HepG2 (cell line): ENCODE data around the gene SRSF1. TPM values are rescaled to one million over a fixed set of nuclear protein-coding genes. Genes with fewer than 3 reads are reported as not detected.

Source experiments
- AKAP8 ChIP-seq: sonication (generic); formaldehyde crosslinking; IDR thresholded peaks from 2 replicates; pipeline ENCODE4 v1.5.1; 2020; ENCODE audit warnings: mild to moderate bottlenecking, missing genetic modification reagents
- ATF1 ChIP-seq: IDR thresholded peaks from 2 replicates; pipeline ENCODE4 v1.6.1; 2016; ENCODE audit warnings: mild to moderate bottlenecking, control low read depth
- ETV5 ChIP-seq: IDR thresholded peaks from 2 replicates; pipeline ENCODE4 v1.6.1; 2018; ENCODE audit warnings: missing biosample characterization, missing genetic modification reagents, inconsistent platforms, borderline replicate concordance
- GABPB1 ChIP-seq: IDR thresholded peaks from 2 replicates; pipeline ENCODE4 v1.6.1; 2016; ENCODE audit warnings: mild to moderate bottlenecking, missing genetic modification reagents, moderate library complexity, missing compliant biosample characterization
- HDAC2 ChIP-seq: sonication (generic); formaldehyde crosslinking; IDR thresholded peaks from 2 replicates; pipeline ENCODE4 v1.4.0; 2020; ENCODE audit warnings: missing genetic modification reagents
- IRF2 ChIP-seq: IDR thresholded peaks from 2 replicates; pipeline ENCODE4 v1.6.1; 2018; ENCODE audit warnings: missing genetic modification reagents, missing compliant biosample characterization
- KLF6 ChIP-seq: IDR thresholded peaks from 2 replicates; pipeline ENCODE4 v1.8.0; 2016; ENCODE audit warnings: missing biosample characterization, missing genetic modification reagents
- KLF9 ChIP-seq: IDR thresholded peaks from 2 replicates; pipeline ENCODE4 v1.6.1; 2016; ENCODE audit warnings: low read depth
- MED1 ChIP-seq: sonication (generic); formaldehyde crosslinking; IDR thresholded peaks from 2 replicates; pipeline ENCODE4 v1.4.0; 2020; ENCODE audit warnings: missing genetic modification reagents
- MEIS2 ChIP-seq: sonication (generic); formaldehyde crosslinking; IDR thresholded peaks from 2 replicates; pipeline ENCODE4 v1.9.0; 2021; ENCODE audit warnings: mild to moderate bottlenecking, missing genetic modification reagents
- NFIC ChIP-seq: IDR thresholded peaks from 2 replicates; pipeline ENCODE4 v1.6.1; 2012; ENCODE audit warnings: mild to moderate bottlenecking, low read length, inconsistent platforms
- ONECUT2 ChIP-seq: sonication (generic); formaldehyde crosslinking; IDR thresholded peaks from 2 replicates; pipeline ENCODE4 v1.4.0; 2020; ENCODE audit warnings: missing genetic modification reagents
- PAX8 ChIP-seq: sonication (generic); formaldehyde crosslinking; IDR thresholded peaks from 2 replicates; pipeline ENCODE4 v1.8.0; 2022; ENCODE audit warnings: mild to moderate bottlenecking, missing genetic modification reagents, borderline replicate concordance
- PHB2 ChIP-seq: fragments of 450-650 bp; IDR thresholded peaks from 2 replicates; pipeline ENCODE4 v1.6.1; 2018; ENCODE audit not compliant: partially characterized antibody
- RFXANK ChIP-seq: IDR thresholded peaks from 2 replicates; pipeline ENCODE4 v1.6.1; 2016
- SOX5 ChIP-seq: IDR thresholded peaks from 2 replicates; pipeline ENCODE4 v1.6.1; 2016; ENCODE audit warnings: borderline replicate concordance
- SYNCRIP ChIP-seq: fragments of 200-400 bp; formaldehyde crosslinking; IDR thresholded peaks from 2 replicates; pipeline ENCODE4 v1.6.1; 2018; ENCODE audit warnings: mild to moderate bottlenecking, low read depth, low read length; ENCODE audit not compliant: insufficient read depth
- ZKSCAN1 ChIP-seq: fragments of 150-350 bp; IDR thresholded peaks from 2 replicates; pipeline ENCODE4 v1.6.1; 2014; ENCODE audit warnings: low read length
- ZNF160 ChIP-seq: sonication (generic); formaldehyde crosslinking; IDR thresholded peaks from 2 replicates; pipeline ENCODE4 v1.8.0; 2022; ENCODE audit warnings: mild to moderate bottlenecking, inconsistent platforms, missing genetic modification reagents
- polyA plus RNA-seq, 8 experiments: library from polyadenylated mRNA; depleted of rRNA in 3 of 8; stranded (reverse) in 7 of 8; unstranded in 1 of 8; fragments of >200 nt; fragmentation: Illumina TruSeq in 4 of 8; extraction: Trizol in 4 of 8; gene quantifications; 2 replicates each; pipeline versions ENCODE4 v1.2.1 to v1.2.3, GENCODE V29; 2011 to 2016; ENCODE audit warnings: low read depth in 4 of 8, missing spikeins in 1 of 8, mixed read lengths in 1 of 8; ENCODE audit not compliant: insufficient read depth in 1 of 8
- total RNA-seq, 5 experiments: library from RNA; depleted of rRNA; stranded (reverse); fragments of >200 nt; fragmentation: Illumina TruSeq; extraction: Trizol; gene quantifications; 2 replicates each; pipeline ENCODE4 v1.2.3, GENCODE V29; 2016; ENCODE audit warnings: low read depth in 1 of 5
- TF ChIP-seq, protein P1 (sequence below): sonication (generic); formaldehyde crosslinking; conservative IDR thresholded peaks from 2 replicates; pipeline ENCODE4 v1.8.0; 2022; ENCODE audit warnings: mild to moderate bottlenecking, moderate library complexity, missing genetic modification reagents
- TF ChIP-seq, protein P2 (sequence below): sonication (generic); formaldehyde crosslinking; IDR thresholded peaks from 2 replicates; pipeline ENCODE4 v1.8.1; 2022; ENCODE audit warnings: low read depth, mild to moderate bottlenecking, missing genetic modification reagents
- TF ChIP-seq, protein P3 (sequence below): sonication (generic); formaldehyde crosslinking; IDR thresholded peaks from 2 replicates; pipeline ENCODE4 v1.5.0; 2020; ENCODE audit warnings: missing genetic modification reagents
- TF ChIP-seq, protein P4 (sequence below): IDR thresholded peaks from 2 replicates; pipeline ENCODE4 v1.6.1; 2016; ENCODE audit warnings: missing biosample characterization, missing genetic modification reagents, low read depth

SRSF1 gene
- total and polyA plus RNA-seq, 2 of the 13 experiments (the other 11 are each of a cell fraction or from before 2014, with no cell fraction given), result 142 to 445 TPM

DNA sequence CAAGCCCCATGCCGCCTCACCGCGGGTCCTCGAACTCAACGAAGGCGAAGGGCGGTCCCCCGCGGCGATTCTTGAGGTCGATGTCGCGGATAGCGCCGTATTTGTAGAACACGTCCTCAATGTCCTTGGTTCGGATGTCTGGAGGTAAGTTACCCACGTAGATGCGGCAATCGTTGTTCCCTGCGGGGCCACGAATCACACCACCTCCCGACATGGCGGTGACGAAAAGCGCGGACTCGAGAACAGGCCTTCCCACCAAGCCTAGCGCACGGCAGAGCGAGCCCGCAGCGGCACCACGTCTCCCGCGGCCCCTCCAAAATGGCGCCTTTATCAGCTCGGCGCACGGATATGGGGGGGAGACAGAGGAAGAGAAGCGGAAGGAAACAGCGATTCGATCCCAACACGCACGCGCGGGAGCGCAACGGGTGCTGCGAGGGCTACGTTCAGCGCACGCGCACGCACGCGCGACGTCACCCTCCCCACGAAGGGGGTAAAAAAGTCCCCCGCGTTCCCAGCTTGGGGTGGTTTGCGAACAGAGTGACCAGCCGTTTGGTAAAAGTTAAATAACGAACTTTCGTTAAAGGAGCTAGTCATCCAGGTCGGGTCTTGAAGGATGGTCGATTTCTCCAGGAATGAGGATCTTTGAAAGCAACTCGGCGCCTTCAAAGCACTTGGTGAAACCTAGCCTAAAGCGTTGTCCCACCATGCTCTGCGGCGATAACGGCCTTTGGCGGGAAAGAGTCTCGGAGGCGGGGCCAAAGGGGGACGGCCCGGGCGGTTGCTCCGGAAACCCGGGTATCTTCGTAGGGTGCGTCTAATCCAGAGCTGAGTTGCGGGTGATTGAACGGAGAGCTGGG, at the start of gene SRSF1 (continued):
- TF ChIP-seq GABPB1 (CRISPR knock-in tag), result peak; percentile 95
- 0 out of 2 replicates have a peak, but pooled peaks have one; percentile 32 for TF ChIP-seq KLF9 (CRISPR knock-in tag)
- TF ChIP-seq PHB2, result no peak
- peak; percentile 93 for TF ChIP-seq ZNF160 (CRISPR knock-in tag)
- no peak for TF ChIP-seq RFXANK (CRISPR knock-in tag)
- peak; percentile 88 for TF ChIP-seq ATF1
- TF ChIP-seq, protein P1, sequence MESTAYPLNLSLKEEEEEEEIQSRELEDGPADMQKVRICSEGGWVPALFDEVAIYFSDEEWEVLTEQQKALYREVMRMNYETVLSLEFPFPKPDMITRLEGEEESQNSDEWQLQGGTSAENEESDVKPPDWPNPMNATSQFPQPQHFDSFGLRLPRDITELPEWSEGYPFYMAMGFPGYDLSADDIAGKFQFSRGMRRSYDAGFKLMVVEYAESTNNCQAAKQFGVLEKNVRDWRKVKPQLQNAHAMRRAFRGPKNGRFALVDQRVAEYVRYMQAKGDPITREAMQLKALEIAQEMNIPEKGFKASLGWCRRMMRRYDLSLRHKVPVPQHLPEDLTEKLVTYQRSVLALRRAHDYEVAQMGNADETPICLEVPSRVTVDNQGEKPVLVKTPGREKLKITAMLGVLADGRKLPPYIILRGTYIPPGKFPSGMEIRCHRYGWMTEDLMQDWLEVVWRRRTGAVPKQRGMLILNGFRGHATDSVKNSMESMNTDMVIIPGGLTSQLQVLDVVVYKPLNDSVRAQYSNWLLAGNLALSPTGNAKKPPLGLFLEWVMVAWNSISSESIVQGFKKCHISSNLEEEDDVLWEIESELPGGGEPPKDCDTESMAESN (CRISPR knock-in tag), result peak; percentile 89
- TF ChIP-seq AKAP8 (CRISPR knock-in tag), result peak; percentile 30
- TF ChIP-seq HDAC2, result peak; percentile 74
- peak; percentile 81 for TF ChIP-seq ETV5 (CRISPR knock-in tag)
- TF ChIP-seq MEIS2 (CRISPR knock-in tag), result 0 out of 2 replicates have a peak, but pooled peaks have one; percentile 46
- TF ChIP-seq KLF6 (CRISPR knock-in tag), result peak; percentile 94
- TF ChIP-seq, protein P2, sequence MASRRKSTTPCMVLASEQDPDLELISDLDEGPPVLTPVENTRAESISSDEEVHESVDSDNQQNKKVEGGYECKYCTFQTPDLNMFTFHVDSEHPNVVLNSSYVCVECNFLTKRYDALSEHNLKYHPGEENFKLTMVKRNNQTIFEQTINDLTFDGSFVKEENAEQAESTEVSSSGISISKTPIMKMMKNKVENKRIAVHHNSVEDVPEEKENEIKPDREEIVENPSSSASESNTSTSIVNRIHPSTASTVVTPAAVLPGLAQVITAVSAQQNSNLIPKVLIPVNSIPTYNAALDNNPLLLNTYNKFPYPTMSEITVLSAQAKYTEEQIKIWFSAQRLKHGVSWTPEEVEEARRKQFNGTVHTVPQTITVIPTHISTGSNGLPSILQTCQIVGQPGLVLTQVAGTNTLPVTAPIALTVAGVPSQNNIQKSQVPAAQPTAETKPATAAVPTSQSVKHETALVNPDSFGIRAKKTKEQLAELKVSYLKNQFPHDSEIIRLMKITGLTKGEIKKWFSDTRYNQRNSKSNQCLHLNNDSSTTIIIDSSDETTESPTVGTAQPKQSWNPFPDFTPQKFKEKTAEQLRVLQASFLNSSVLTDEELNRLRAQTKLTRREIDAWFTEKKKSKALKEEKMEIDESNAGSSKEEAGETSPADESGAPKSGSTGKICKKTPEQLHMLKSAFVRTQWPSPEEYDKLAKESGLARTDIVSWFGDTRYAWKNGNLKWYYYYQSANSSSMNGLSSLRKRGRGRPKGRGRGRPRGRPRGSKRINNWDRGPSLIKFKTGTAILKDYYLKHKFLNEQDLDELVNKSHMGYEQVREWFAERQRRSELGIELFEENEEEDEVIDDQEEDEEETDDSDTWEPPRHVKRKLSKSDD (CRISPR knock-in tag), result peak; percentile 85
- TF ChIP-seq, protein P3, sequence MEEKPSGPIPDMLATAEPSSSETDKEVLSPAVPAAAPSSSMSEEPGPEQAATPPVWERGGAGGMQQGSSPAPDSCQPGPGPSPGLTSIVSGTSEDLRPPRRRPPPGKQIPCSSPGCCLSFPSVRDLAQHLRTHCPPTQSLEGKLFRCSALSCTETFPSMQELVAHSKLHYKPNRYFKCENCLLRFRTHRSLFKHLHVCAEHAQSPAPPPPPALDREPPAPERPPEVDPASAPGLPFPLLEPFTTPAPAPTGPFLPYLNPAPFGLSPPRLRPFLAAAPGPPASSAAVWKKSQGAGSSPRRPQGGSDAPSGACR (CRISPR knock-in tag), result peak; percentile 98
- TF ChIP-seq ONECUT2 (CRISPR knock-in tag), result peak; percentile 43
- TF ChIP-seq IRF2 (CRISPR knock-in tag), result peak; percentile 28; the same call in 1 of the 2 replicates
- TF ChIP-seq ZKSCAN1, result no peak
- TF ChIP-seq, protein P4, sequence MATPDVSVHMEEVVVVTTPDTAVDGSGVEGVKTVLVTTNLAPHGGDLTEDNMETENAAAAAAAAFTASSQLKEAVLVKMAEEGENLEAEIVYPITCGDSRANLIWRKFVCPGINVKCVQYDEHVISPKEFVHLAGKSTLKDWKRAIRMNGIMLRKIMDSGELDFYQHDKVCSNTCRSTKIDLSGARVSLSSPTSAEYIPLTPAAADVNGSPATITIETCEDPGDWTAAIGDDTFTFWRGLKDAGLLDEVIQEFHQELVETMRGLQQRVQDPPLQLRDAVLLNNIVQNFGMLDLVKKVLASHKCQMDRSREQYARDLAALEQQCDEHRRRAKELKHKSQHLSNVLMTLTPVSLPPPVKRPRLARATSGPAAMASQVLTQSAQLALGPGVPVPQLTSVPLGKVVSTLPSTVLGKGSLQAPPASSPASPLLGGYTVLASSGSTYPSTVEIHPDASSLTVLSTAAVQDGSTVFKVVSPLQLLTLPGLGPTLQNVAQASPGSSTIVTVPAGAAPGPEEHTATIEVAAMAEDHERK (CRISPR knock-in tag), result peak; percentile 97
- TF ChIP-seq SYNCRIP, result no peak
- TF ChIP-seq SOX5, result peak; percentile 38
- TF ChIP-seq MED1 (CRISPR knock-in tag), result peak; percentile 64; the same call in 1 of the 2 replicates
- TF ChIP-seq PAX8 (CRISPR knock-in tag), result peak; percentile 97
- 0 out of 2 replicates have a peak, but pooled peaks have one; percentile 26 for TF ChIP-seq NFIC
